Medulla oblongata (tissue), 1 donor: ENCODE data around the gene OLFM2.

Experiments
- DNase-seq: peaks from one replicate; pipeline ENCODE4 v3.0.0-alpha.2; 2015; ENCODE audit errors: extremely low spot score

OLFM2 gene

GRCh38 chr19:9906475-9907087, 29.7 kb downstream of the OLFM2 start:
- DNase-seq, result peak; percentile 12

GRCh38 chr19:9903336-9903735, 33.0 kb downstream of the OLFM2 start:
- DNase-seq, result no peak

- DNase-seq, result no peak
Measured at GRCh38 chr19:9901642-9902041, 34.7 kb downstream of the OLFM2 start.

- DNase-seq, result no peak
Measured at GRCh38 chr19:9901020-9901419, 35.3 kb downstream of the OLFM2 start.

GRCh38 chr19:9891609-9892373, 44.5 kb downstream of the OLFM2 start:
- no peak for DNase-seq

GRCh38 chr19:9885077-9885552, 51.2 kb downstream of the OLFM2 start:
- DNase-seq, result peak; percentile 68

- DNase-seq, result no peak
Measured at GRCh38 chr19:9883764-9884163, 52.6 kb downstream of the OLFM2 start.

GRCh38 chr19:9883231-9883758, 53.0 kb downstream of the OLFM2 start:
- peak; percentile 21 for DNase-seq

GRCh38 chr19:9881720-9882119, 54.6 kb downstream of the OLFM2 start:
- DNase-seq, result no peak

- DNase-seq, result no peak
Measured at GRCh38 chr19:9878511-9879196, 57.7 kb downstream of the OLFM2 start.

- no peak for DNase-seq
Measured at GRCh38 chr19:9877780-9878510, 58.4 kb downstream of the OLFM2 start.

GRCh38 chr19:9875796-9876195, 60.5 kb downstream of the OLFM2 start:
- DNase-seq, result no peak

GRCh38 chr19:9875031-9875627, 61.2 kb downstream of the OLFM2 start:
- DNase-seq, result no peak

- DNase-seq, result no peak
Measured at GRCh38 chr19:9872618-9873242, 63.6 kb downstream of the OLFM2 start.

GRCh38 chr19:9871626-9872338, 64.5 kb downstream of the OLFM2 start:
- DNase-seq, result no peak

GRCh38 chr19:9868983-9869617, 67.2 kb downstream of the OLFM2 start:
- DNase-seq, result peak; percentile 33

GRCh38 chr19:9865732-9866501, 70.4 kb downstream of the OLFM2 start:
- DNase-seq, result peak; percentile 43

- DNase-seq, result no peak
Measured at GRCh38 chr19:9863759-9864158, 72.6 kb downstream of the OLFM2 start.

- no peak for DNase-seq
Measured at GRCh38 chr19:9862938-9863337, 73.4 kb downstream of the OLFM2 start.
